HG02981 (cell line): ENCODE results near the gene KAZALD1.
"Not testable (repeated sequence)": the region's sequence is repeated elsewhere in the genome, so short reads cannot be mapped to it uniquely, and the experiment has no call there.

ENCODE experiments used
- ATAC-seq: cut with Tn5 transposase; IDR thresholded peaks from one replicate; pipeline ENCODE4 v1.9.1; 2021; ENCODE audit warnings: mild to moderate bottlenecking, moderate library complexity; ENCODE audit not compliant: unreplicated experiment

Gene KAZALD1

DNA sequence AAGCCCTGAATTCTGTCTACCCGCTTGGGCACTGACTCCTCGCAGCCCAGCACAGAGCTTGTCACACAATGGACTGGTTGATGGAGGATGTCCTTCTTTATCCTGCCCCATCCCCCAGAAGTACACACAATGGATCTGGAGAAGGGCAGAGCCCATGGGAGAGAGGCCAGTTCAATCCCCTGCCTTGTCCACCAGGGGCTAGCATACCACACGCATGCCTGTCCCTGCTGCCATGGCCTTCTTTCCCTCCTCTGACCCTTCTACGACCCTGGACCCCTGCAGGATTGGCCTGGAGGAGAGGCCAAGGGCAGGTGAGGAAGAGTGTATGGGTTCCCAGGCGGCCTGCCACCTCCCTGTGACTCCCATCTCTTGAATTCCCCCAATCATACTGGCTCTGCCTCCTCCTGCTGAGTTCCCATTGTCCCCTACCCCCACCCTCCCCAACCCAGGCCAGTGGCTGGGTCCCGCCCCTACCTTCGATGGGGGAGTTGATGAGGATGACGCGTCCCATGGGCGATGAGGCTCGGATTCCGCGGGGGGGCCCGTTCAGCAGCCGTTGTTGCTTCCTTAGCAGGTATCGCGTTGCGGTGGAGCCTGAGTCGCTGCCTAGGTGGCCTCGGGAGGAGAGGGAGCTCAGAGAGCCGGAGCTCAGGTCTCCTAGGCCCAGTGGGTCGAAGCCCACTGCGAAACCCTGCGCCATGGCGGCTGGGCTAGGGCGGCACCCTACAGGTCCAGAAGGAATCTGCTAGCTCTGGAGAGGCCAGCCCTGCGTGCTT is 32.1 kb upstream of the KAZALD1 start:
- ATAC-seq = no peak

DNA sequence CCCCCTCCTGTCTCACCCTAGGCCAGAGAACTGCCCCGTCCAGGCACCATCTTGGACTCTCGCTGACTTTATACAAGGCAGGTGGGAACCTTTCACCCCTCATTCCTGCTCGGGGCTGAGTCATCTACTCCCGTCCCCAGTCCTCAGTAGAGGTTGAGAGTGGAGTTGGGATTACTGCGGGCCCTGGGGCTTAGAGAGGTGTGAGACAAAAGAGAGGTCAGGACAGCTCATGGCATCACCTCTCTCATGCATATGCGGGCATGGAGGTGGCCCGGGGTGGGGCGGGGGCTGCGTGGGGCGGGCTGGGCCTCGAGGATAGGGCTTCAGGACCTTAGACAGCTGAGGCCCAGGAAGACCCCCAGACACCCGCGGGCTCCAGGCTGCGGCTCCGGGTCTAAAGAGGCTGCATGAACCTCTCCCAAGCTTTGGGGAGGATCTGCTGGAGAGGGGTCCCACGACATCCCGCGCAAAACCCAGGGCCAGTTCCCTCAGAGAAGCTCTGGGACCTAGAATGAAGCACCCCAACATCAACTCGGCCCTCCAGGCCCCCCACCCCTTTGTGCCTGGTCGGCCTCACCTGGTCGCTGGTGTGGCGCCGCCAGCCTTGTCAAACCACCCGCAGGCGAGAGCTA is 31.2 kb upstream of the KAZALD1 start:
- no peak for ATAC-seq

DNA sequence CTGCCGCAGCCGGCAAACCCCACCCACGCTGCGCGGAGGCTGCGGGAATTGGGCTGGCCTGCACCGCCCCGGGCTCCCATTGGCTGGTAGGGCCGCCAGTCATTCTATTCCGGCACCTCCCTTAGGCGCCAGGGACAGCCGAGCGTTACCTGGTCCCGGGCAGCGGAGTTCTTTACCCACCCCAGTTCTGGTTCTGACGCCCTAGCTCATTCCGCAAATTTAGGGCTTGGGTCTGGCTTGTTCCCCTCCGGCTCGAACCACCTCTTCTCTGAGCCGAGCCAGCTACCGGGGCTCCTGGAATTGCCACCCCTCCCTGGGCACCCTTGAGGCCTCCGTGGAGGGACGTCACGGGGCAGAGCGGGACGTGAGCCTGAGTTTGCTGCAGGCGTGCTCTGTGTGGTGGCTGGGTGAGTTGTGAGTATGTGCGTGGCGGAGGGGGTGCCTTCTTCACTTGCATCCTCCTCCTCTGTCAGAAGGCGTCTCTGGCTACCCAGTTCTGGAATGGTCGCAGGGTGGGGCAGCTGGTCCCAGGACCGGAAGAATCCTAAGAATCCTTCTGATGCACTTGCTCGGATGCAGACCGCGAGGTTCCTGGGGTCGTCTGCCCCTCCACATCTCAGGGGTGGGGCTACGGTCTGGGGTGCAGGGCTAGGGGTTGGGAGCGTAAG is 30.5 kb upstream of the KAZALD1 start, which contains the start of the genes PDZD7 and SFXN3:
Gene PDZD7 (minus strand): TSS at position 2 of the 668 bp plus-strand sequence. CDS start 910 bp downstream, outside the sequence.
Gene SFXN3 (plus strand): TSS at position 107 of the 668 bp plus-strand sequence. CDS start 3,461 bp downstream, outside the sequence.
- ATAC-seq = peak; percentile 83

DNA sequence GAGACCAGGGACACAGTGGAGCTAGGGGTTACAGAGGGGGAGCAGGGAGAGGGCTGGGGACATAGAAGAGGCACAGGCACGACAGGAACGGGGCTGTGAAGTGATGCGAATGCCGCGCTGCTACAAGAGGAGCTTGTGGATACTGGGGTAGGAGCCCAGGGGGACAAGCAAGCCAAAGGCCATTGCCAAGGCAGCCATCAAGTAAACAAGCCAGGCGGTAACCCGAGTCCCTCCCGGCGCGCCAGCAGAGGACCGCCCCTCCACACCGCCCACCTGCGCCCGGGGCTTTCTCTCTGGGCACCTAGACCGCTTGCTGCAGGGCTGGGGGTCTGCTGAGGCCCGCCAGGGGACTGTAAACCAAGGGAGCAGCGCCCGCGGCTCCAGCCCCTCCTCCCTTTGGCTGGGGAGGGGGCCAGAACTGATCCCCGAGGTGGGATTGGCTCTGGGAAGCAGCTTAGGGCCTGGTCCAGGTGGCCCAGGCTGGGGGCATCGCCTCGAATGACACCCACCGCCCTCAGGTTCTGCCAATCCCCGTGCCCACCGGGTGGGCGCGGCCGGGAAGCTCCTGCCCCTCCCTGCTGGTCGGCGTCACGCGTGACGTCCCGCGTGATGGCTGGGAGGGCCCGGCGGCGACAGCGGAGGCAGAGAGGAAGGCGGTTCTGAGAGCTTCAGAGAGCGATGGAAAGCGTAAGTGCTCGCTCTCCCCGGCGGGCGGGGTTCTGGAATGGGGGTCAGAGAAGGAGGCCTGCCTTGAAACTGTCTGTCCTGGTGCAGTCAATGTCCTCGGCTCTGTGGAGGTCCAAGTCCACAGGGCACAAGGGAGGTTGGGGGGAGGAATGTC is 29.8 kb upstream of the KAZALD1 start:
- no peak for ATAC-seq

DNA sequence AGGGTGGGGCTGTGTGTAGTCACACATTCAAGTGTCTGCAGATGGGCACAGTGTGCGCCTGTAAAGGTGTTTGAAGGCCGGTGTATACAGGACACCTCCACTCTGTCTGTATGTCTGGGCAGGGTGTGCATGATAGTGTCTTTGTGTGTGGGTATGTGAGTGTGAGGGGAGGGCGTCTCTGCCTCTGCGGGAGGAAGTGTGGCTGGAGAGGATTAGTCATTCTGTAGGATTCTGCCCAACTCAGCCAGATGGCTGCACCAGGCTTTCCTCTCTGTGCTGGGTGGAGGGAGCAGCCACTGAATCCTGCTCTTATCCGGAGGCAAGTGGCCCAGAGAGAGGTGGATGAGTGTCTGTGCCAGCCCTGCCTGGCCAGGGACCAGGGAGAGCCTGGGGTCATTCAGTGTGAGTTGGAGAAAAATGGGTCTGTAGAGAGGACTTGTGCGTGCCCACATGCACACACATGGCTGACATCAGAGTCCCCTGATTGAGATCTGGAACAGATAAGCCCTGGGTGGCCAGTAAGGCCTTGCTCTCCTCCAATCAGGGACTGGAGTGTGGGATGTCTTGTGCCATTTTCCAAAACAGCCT is 29.1 kb upstream of the KAZALD1 start:
- no peak for ATAC-seq

DNA sequence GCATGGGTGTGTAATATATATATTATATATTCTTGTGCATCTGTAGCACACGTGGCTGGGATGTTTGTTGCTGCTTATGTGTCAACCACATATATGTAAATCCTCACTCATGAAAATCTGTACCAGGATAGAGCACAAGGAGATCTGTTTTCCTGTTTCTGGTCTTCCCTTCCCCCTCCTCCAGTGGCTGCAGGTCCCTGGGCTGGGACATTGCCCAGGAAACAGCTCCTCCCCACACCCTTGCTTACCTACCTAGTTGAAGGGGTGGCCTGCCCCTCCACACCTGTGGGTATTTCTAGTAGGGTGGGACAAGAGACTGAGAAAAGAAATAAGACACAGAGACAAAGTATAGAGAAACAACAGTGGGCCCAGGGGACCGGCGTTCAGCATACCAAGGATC is 28.5 kb upstream of the KAZALD1 start:
- ATAC-seq = no peak

DNA sequence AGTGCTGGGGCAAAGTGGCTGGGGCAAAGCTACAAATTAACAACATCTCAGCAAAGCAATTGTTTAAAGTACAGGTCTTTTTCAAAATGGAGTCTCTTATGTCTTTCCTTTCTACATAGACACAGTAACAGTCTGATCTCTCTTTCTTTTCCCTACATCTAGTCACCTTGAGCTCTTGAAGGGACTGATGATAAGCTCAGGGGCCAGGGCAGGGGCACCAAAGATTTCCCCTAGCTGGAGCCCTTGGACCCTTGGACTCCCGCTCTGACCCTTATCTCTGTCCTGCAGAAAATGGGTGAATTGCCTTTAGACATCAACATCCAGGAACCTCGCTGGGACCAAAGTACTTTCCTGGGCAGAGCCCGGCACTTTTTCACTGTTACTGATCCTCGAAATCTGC is 27.4 kb upstream of the KAZALD1 start:
- not testable (repeated sequence) for ATAC-seq

DNA sequence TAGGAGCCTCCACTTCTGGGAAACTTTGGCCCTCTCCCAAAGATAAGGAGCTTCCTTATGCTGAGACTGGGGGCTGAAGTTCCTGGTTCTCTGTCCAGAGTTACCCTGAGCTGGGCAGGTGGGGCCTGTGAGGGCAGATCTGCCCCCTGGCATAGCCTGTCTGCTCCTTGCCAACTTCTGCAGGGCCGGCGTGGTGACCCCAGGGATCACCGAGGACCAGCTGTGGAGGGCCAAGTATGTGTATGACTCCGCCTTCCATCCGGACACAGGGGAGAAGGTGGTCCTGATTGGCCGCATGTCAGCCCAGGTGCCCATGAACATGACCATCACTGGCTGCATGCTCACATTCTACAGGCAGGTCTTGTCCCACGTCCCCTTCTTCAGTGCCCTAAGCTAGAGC is 26.5 kb upstream of the KAZALD1 start:
- no peak for ATAC-seq

DNA sequence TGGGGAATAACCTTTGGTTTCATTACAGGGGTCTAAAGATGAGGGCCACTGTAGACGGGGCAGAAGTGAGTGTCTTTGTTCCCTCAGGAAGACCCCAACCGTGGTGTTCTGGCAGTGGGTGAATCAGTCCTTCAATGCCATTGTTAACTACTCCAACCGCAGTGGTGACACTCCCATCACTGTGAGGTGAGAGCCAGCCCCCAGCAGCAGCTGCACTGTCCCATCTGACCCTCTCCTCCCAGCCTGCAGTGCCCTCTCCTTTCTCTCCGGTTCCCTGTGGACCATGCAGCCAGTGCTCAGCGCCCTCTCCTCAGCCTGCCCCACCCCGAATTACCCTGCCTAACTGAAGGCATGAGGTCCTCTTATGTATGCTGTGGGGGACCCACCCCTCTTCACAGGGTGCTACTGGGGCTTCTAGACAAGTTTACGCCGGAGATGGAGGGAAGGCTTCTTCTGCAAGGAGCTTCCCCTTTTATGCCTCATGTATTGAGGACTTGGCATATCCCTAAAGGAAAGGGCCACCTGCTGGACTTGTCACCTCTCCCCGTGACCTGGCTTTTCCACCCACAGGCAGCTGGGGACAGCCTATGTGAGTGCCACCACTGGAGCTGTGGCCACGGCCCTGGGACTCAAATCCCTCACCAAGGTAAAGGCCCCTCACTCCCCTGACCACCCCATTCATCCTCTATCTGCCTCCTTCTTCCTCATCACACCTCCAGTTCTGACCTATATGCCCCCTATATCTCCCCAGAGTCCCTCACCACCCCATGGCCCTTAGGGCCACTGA is 25.7 kb upstream of the KAZALD1 start:
- no peak for ATAC-seq

DNA sequence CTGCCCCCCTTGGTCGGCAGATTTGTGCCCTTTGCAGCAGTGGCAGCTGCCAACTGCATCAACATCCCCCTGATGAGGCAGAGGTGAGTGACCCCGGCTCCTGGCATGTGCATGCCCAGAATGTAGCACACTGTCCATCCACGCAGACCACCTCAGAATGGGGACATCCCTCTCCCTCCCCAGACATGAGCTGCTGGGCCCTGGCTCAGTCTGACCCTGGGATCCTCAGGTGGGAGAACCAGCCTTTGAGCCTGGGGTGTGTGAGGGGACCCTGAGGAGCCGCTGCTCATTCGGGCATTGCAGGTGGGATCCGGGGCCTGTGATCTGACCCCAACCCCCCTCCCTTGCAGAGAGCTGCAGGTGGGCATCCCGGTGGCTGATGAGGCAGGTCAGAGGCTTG is 25.1 kb upstream of the KAZALD1 start:
- no peak for ATAC-seq

DNA sequence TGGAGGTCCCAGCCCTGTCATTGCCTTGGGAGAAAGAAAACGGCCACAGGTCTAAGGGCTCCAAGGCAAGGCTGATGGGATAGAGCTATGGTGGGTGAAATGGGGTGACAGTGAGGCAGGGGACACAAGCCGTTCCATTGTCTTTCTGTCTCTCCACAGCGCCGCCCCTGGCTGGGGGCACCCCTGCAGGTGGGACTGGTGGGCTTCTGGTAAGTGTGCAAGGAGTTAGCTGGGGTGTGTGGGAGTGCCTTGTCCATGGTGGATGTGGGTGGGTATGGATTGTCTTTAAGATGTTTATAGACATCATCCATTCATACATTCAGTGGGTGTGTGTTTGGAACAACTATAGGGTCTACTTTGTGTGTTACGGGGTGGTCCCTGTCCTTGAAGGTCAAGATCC is 23.3 kb upstream of the KAZALD1 start:
- no peak for ATAC-seq

DNA sequence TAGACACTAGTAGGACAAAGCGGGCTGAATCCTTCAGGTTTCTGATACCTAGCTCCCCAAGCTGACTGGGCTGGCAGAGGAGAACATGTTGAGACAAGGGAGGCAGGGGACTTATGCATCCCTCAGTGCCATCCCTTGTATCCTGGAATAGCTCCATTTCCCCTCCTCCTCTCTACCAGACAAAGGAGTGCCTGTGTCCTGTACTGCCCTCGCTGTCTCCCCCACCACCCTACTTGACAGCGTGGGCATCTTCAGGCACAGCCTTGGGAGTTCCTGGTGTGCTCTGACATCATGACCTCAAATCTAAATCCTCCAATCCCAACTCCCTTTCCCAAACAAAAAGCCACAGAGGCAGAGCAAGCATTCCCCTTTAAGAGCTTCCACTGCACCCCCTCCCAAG is 21.7 kb upstream of the KAZALD1 start:
- ATAC-seq = no peak

DNA sequence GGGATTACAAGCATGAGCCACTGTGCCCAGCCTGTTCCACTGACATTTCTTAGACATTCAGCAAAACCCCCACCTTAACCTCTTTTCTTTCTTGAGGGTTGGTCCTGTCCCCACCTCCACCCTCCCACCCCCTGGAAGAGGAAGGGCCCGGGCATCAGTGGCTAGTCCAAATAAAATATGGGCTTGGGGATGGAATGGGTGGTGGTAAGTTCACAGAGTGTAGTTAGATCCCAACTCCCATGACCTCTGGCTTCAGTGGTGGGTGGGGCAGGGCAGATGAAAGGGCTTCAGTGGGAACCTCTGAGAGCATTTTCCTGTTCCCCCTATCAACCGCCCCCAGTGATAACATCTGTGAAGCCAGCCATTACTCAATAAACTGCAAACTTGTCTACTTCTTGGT is 20.9 kb upstream of the KAZALD1 start:
- no peak for ATAC-seq

DNA sequence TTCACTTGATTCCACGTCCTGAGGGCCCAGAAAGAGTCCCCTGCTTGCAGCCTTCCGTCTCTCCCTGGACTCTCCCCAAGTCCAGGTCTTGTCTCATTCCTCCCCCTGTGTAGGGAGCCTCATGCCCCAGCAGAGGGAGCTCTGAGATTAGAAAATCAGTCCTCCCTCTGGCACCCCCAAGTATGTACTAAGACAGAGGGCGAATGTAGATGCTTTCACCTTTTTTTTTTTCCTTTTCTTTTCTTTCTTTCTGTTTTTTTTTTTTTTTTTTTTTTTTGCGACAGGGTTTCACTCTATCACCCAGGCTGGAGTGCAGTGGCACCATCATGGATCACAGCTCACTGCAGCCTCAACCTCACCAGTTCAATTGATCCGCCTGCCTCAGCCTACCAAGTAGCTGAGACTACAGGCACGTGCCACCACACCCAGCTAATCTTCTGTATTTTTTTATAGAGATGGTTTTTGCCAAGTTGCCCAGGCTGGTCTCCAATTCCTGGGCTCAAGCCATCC is 20.5 kb upstream of the KAZALD1 start:
- ATAC-seq = peak; percentile 48

DNA sequence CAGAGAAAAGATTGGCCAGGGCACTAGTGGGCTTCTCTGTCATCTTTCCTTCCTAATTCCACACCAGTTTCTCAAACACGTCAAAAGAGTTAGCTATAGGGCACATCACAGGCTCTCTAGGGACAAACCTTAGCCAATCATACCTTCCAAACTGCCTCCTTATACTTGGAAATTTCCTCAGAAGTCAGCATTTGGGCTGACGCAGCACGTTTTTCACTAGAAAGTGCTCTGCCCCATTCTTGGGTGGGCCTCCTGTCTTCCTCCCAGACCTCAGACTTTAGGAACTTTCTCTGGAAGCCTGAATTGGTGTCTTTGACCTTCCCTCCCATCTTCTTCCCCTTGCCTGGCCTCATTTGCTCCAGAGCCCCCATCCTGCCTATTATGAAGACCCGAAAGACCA is 19.7 kb upstream of the KAZALD1 start:
- ATAC-seq = no peak

DNA sequence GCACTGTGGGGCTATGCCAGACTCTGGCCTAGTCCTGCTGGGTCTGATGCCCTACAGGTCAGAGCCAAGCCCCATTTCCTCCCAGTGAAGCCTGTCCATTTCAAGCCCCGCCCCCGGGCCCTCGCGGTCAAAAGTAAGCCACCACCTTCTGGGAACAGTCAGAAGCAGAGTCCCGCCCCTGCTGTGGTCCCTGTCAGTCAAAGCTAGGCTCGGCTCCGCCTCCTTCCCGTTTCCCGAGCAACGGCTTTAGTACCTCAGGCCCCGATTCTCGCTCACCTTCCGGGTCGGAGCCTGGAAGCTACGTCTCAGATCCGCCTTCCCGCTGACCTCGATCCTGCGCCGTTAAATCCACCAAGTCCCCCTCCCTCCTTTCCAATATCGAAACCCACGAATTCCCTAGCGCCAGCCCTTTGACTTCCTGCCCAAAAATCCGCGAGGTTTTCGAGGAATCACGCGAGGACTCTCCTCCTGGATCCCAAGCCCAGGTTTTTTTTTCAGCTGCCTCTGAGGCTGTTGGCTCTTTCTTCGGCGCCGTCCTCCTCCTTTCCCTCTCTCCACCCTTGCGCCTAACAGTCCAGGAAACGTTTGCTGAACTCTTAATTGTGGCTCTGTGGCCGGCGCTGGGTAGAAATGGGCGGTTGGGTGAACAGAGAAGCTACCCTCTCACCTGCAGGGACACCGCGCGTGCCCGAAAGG is 19.0 kb upstream of the KAZALD1 start:
- ATAC-seq = peak; percentile 93

DNA sequence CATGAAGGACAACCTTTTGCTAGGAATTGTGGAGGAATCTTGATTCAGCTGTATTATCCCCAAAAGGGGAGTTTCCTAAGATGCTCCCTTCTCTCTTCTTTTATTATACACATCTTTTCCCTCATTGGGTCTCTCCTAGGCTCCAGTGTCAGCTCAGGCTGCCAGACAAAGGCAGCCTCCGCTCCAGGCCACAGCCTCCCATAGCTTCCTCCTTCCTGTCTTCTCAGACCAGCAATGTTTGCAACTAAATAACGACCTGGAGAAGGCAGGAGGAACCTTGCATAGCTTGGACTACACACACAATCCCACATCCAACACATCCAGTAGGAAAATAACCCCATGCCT is 18.5 kb upstream of the KAZALD1 start:
- ATAC-seq = no peak

DNA sequence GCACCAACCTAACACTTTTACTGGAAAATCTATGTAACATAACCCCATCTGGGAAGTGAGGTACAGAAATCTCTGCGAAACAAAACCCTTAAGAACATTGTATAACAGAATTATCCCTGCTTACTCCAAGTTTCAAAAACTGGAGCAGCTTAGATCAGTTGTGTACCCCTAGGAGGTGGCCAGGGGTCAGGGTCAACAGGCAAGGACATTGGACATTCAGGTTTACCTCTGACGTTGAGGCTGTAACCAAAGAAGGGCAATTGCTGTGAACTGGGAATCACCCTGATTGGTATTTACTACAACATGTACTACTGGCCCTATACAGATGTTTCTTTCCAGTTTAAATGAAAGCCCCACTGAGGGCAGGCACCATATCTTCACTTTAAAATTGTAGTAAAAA is 17.7 kb upstream of the KAZALD1 start:
- no peak for ATAC-seq
